Epithelial cell of esophagus (primary cell): ENCODE results near the gene ZDHHC14.

ENCODE experiments used
- DNase-seq: peaks from one replicate; pipeline ENCODE4 v3.0.0; 2010; ENCODE audit warnings: low read depth
- H3K4me3 ChIP-seq: 2 replicates; pipeline ENCODE4 v1.5.1; 2011; ENCODE audit warnings: mild to moderate bottlenecking, low read length, control low read depth
- TF ChIP-seq, protein P1 (sequence below): IDR thresholded peaks from 2 replicates; pipeline ENCODE4 v1.5.1; 2011; ENCODE audit warnings: low read depth, mild to moderate bottlenecking, low read length, control low read depth, inconsistent platforms; ENCODE audit not compliant: insufficient read depth; ENCODE audit errors: missing control alignments

ZDHHC14 gene

DNA sequence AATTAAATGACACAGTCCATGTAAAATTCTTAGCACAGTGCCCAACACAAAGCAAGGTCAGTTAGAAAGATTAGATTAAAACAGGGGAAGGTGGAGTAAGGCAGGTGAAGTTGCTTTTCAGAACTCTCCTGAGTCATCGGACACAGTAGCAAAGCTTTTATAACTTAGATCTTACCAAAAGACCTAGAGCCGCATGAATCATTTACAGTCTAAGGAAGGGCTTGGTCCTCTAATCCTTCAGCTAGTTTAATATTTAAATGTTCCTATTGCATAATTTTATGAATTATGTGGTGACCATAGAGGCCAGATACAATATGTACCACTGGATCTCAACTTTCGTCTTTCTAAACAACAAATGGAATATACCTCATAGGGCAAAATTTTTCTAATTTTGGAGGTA is 240.0 kb downstream of the ZDHHC14 start:
- TF ChIP-seq, protein P1, sequence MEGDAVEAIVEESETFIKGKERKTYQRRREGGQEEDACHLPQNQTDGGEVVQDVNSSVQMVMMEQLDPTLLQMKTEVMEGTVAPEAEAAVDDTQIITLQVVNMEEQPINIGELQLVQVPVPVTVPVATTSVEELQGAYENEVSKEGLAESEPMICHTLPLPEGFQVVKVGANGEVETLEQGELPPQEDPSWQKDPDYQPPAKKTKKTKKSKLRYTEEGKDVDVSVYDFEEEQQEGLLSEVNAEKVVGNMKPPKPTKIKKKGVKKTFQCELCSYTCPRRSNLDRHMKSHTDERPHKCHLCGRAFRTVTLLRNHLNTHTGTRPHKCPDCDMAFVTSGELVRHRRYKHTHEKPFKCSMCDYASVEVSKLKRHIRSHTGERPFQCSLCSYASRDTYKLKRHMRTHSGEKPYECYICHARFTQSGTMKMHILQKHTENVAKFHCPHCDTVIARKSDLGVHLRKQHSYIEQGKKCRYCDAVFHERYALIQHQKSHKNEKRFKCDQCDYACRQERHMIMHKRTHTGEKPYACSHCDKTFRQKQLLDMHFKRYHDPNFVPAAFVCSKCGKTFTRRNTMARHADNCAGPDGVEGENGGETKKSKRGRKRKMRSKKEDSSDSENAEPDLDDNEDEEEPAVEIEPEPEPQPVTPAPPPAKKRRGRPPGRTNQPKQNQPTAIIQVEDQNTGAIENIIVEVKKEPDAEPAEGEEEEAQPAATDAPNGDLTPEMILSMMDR = no peak
- peak; percentile 76 for DNase-seq
- H3K4me3 ChIP-seq = no peak overlapping the region

DNA sequence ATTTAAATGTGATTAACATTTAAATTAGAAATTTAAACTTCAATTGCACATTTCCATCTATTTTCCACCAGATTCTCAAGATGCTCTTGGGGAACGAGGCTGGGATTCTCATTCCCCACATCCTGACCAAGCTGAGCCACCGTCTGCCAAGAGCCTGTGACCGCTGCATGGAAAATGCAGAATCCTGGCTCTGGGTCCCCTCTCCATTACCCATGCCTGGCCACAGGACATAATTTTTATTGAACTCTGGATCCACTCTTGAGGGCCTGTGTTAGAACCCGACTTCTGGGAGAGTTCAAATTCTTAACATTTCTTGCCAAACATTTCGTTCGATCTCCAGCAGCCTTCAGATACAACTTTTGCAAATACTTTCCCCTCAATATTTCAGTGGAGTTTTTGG is 240.4 kb downstream of the ZDHHC14 start:
- no peak overlapping the region for H3K4me3 ChIP-seq
- TF ChIP-seq, protein P1 = no peak
- no peak for DNase-seq

DNA sequence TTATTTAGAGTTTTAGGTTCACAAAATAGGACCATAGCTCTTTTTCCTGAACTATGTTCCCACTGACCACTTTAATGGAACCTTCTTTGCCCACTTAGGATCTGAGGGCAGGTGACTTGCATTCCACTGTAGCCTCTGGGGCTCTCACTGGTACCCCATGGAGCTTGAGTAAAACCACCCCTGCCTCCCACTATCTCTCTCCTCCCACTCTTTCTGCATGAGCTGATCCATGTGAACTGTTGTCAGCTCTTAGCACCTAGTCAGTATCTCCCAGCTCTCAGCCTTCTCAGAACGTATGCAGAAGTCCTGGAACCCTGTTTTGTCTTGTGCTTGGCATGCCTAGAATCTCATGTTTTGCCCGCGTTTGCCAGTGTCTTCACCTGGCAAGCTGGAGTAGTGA is 241.4 kb downstream of the ZDHHC14 start:
- DNase-seq = no peak

DNA sequence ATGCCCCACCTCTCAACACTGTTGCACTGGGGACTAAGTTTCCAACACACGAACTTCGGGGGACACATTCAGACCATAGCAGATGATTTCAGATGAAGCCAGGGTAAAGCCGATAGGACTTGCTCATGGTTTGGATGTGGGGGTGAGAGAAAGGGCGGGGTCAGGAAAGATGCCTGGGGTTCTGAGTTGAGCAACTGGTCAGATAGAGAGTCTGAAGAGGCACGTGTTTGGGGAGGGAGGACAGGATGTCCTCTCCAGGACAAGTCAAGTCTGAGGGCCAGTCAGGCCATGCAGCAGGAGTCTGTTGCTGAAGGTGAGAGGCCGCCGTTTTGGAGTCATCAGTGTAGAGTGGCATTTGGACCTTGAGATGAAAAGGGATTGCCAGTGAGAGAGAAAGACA is 244.1 kb downstream of the ZDHHC14 start:
- H3K4me3 ChIP-seq = no peak overlapping the region
- TF ChIP-seq, protein P1 = no peak

More for the DNA sequence above, 241.4 kb downstream of the ZDHHC14 start:
- TF ChIP-seq, protein P1 = no peak
- no peak overlapping the region for H3K4me3 ChIP-seq

DNA sequence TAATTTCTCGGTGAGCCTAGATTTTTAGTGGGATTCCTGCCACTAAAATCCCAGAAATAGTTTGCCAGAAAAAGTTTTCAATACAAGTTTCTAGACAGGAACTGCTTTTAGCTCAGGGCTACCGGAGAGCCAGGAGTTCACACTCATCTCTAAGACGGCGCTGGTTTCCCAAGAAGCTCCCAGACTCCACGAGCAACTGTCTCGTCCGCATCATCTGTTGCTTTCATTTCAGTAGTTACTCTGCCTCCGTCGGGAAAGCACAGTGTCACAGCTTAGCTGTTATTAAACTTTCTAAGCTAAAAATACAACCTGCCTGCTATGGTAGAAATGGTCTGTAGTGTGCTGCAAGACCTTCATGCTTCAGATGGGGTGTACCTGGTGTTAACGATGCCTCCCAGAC is 244.8 kb downstream of the ZDHHC14 start:
- TF ChIP-seq, protein P1 = no peak
- no peak overlapping the region for H3K4me3 ChIP-seq
- DNase-seq = no peak

More for the DNA sequence above, 244.1 kb downstream of the ZDHHC14 start:
- no peak for DNase-seq

DNA sequence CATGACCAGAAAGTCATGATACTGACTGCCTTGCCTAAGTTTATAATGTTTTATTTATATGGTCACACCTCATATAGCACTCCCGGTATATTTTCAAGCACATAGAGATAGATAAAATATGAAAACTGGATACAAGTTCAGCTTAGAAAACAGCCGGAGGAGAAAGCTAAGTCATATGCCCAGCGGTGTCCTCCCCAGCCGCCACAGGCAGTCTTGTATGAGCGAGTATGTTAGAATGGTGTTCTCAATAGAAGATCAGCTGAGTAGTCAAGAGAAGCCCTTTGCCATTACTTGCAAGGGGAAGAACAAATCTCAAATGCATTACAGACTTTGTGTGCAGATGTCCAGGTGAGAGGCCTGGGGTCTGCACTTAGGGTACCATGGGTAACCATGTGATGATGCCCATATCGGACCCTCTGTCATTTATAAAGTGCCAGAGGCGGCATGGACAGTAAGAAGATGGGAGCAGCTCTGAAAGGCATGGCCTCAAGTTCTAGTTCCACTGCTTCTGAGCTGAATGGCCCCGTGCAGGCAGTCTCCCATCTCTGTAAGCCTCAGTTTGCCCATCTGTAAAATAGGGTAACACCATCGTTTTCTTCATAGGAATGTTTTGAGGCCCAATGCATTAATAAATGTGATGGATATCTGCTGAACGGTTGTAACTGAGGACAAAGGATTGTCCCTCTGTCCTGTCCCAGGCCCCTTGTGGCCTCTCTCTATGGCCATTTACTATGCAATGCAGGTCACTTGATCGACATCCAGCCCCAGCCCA is 246.4 kb downstream of the ZDHHC14 start:
- TF ChIP-seq, protein P1 = no peak

DNA sequence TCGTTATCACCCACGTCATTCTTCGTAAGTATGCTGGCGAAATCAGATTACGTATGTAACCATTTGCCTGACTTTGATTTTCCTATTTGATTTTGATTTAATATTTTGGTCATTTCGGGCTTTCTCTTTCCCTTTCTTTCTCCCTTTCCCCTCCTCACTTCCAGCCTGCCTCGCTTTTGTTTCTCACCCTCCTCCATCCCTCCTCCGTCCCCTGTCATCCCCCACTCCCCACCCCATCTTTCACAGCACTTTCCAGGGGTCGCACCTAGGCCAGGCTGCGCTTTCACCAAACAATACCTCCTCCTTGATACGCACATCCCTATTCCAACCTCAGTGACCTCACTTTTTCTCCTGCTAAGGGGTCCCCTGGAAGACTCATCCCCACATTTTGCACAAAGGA is 247.5 kb downstream of the ZDHHC14 start:
- TF ChIP-seq, protein P1 = no peak
- no peak for DNase-seq

More for the DNA sequence above, 246.4 kb downstream of the ZDHHC14 start:
- no peak overlapping the region for H3K4me3 ChIP-seq
- no peak for DNase-seq

More for the DNA sequence above, 247.5 kb downstream of the ZDHHC14 start:
- H3K4me3 ChIP-seq = no peak overlapping the region
